WERI-Rb-1 (cell line): ENCODE data around the gene URGCP.

Source experiments
- DNase-seq: peaks from one replicate; pipeline ENCODE4 v3.0.0-alpha.2; 2020
- H3K27ac ChIP-seq: fragments of 250-450 bp; sonication (Bioruptor Pico); 2 replicates; pipeline ENCODE4 v1.5.1; 2020; ENCODE audit warnings: mild to moderate bottlenecking, moderate library complexity
- H3K27me3 ChIP-seq: fragments of 250-450 bp; sonication (Bioruptor Pico); 2 replicates; pipeline ENCODE4 v1.5.1; 2021; ENCODE audit warnings: mild to moderate bottlenecking, low read depth, moderate library complexity; ENCODE audit not compliant: insufficient read depth, severe bottlenecking
- H3K36me3 ChIP-seq: fragments of 250-450 bp; sonication (Bioruptor Pico); 2 replicates; pipeline ENCODE4 v1.5.1; 2020; ENCODE audit warnings: mild to moderate bottlenecking, moderate library complexity
- H3K4me3 ChIP-seq: 2 replicates; pipeline ENCODE4 v1.5.1; 2011; ENCODE audit warnings: low read depth, mild to moderate bottlenecking, control low read depth, low read length
- H3K9me3 ChIP-seq: fragments of 250-450 bp; sonication (Bioruptor Pico); 2 replicates; pipeline ENCODE4 v1.5.1; 2021; ENCODE audit warnings: mild to moderate bottlenecking, moderate library complexity; ENCODE audit not compliant: severe bottlenecking
- TF ChIP-seq, protein P1 (sequence below): IDR thresholded peaks from 2 replicates; pipeline ENCODE4 v1.5.1; 2011; ENCODE audit warnings: low read depth, mild to moderate bottlenecking, control low read depth, inconsistent platforms, low read length

URGCP gene

DNA sequence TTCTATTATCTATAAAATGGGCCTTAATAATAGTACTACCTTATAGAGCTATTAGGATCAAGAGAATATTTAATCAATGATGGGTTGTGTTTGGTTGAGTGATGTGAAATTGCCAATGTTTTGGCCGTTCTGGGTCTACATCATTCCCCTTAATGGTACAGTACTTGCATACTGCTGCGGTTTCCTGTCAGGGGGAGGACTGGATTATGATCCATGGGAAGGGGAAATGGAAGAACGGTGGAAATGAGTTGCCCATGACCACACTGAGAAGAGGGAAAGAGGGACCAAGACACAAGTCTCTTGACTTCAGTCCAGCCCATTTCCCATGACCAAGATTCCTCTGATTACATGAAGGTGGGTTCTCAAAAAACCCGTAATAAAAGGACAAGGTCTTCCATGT is 36.1 kb downstream of the URGCP start:
- Histone ChIP-seq H3K27me3 (no peaks in the 10 kb centered on the region), H3K9me3 (no peaks in the 10 kb centered on the region), H3K4me3 (no peak overlapping the region), H3K36me3 (peaks cover 25% of the 10 kb centered on the region), H3K27ac (no peak overlapping the region)
- TF ChIP-seq, protein P1, sequence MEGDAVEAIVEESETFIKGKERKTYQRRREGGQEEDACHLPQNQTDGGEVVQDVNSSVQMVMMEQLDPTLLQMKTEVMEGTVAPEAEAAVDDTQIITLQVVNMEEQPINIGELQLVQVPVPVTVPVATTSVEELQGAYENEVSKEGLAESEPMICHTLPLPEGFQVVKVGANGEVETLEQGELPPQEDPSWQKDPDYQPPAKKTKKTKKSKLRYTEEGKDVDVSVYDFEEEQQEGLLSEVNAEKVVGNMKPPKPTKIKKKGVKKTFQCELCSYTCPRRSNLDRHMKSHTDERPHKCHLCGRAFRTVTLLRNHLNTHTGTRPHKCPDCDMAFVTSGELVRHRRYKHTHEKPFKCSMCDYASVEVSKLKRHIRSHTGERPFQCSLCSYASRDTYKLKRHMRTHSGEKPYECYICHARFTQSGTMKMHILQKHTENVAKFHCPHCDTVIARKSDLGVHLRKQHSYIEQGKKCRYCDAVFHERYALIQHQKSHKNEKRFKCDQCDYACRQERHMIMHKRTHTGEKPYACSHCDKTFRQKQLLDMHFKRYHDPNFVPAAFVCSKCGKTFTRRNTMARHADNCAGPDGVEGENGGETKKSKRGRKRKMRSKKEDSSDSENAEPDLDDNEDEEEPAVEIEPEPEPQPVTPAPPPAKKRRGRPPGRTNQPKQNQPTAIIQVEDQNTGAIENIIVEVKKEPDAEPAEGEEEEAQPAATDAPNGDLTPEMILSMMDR, result no peak
- DNase-seq, result no peak

DNA sequence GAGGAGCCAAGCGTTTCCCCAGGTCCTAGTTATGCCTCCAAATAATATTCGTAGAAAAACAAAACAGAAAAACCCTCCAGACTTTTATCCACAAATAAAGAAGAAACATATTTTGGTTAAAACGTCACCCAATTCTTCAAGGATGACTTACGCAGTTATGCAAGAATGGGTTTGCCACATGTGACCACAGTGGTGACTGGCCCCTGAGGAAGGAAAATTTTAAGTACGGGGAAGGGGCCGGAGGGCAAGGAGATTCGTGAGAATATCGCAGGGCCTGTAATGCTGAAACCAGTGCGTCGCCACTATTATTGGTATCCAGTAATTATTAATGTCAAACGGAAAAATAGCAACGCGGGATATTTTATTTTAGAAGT is 36.5 kb downstream of the URGCP start:
- H3K27me3 ChIP-seq, result no peaks in the 10 kb centered on the region
- DNase-seq, result no peak
- peak overlapping the region; percentile 80 for H3K4me3 ChIP-seq
- peaks cover 26% of the 10 kb centered on the region for H3K36me3 ChIP-seq
- H3K27ac ChIP-seq, result peak overlapping the region; percentile 55
- H3K9me3 ChIP-seq, result no peaks in the 10 kb centered on the region
- TF ChIP-seq, protein P1, result no peak

DNA sequence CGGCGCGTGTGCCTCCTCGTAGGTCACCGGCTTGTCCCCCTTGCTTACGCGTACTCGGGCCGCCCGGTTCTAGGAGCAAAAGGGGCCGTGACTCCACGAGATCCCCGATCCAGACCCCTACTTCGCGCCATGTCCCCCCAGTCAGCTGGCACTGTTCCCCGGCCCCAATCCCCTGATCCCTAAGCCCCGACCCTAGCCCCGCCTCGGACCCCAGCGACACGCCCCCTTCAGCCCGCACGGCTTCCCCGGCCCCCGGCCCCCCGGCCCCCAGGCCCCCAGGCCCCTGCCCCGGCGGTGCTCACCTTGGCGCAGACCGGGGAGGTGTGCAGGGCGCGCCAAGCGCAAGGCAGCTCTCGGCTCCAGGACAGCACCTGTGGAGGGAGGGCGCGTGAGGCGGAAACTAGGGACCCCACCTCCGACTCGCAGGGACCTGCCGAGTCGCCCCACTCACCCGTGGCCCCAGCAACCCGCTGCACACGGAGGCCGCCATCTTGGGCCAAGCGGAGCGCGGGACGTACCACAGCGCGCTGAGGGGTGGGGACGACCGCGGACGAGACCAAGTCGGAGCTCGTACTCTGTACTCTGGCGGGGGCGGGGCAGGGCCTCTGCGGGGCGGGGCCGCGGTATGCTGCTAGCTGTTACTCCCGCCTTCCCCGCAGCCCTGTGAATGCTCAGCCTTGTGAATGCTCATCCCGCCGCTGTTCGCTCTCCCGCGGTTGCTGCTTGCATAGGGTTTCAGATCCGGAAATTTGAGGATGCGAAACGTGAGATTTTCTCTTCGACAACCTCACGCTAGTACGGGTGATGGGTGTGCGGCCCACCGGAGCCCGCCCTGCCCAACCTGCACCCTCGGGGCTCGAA is 37.2 kb downstream of the URGCP start, which contains the start of gene MRPS24:
Gene MRPS24, minus strand, starts transcription at position 512 of the 861 bp plus-strand sequence. Its CDS starts 22 bp downstream, at position 490.
- DNase-seq, result peak; percentile 94
- Histone ChIP-seq H3K9me3 (no peaks in the 10 kb centered on the region), H3K4me3 (peak within 1 kb of the TSS; percentile 80), H3K27me3 (no peaks in the 10 kb centered on the region), H3K36me3 (peaks cover 25% of the 10 kb centered on the region), H3K27ac (peak within 1 kb of the TSS; percentile 74)
- TF ChIP-seq, protein P1, result no peak

DNA sequence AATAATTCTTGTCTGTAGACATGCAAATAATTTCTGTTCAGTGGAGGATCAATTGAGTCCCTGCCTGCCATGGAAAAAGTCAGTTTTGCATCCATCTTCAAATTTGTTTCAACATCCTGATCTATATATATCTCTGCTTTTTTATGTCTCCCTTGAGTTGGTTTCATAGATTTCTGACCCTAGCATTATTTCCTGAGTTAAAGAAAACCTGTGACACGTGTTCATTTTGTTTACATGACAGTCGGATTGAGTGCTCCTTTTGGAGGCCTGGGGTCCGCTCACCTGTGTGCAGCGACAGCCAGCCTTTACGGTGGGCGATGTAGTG is 37.8 kb downstream of the URGCP start:
- no peak overlapping the region; the same call in 1 of the 2 replicates for H3K27ac ChIP-seq

DNA sequence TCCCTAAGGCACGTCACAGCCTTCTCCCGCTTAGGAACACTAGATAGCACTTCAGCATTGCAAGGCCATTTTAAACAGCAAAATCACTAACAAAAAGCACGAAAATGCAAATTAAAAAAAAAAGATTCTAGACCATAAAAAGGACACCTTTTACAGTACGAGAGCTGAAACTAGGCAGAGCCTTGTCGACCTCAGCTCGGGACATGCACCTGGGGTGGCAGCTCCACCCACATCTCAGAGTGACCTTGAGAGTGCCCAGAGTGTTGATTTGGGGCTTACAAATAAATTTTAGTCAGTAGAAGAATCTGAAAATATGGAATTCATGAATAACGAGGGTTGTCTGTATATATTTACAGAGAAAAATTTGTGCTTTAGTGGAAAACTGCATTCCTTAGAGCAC is 38.2 kb downstream of the URGCP start:
- Histone ChIP-seq H3K9me3 (no peaks in the 10 kb centered on the region), H3K36me3 (peaks cover 23% of the 10 kb centered on the region), H3K4me3 (peak overlapping the region; percentile 80), H3K27me3 (no peaks in the 10 kb centered on the region), H3K27ac (no peak overlapping the region)
- DNase-seq, result no peak
- TF ChIP-seq, protein P1, result no peak

More for the DNA sequence above, 37.8 kb downstream of the URGCP start:
- no peaks in the 10 kb centered on the region for H3K27me3 ChIP-seq
- H3K9me3 ChIP-seq, result no peaks in the 10 kb centered on the region
- TF ChIP-seq, protein P1, result no peak
- peaks cover 23% of the 10 kb centered on the region for H3K36me3 ChIP-seq
- DNase-seq, result no peak
- H3K4me3 ChIP-seq, result peak overlapping the region; percentile 80

DNA sequence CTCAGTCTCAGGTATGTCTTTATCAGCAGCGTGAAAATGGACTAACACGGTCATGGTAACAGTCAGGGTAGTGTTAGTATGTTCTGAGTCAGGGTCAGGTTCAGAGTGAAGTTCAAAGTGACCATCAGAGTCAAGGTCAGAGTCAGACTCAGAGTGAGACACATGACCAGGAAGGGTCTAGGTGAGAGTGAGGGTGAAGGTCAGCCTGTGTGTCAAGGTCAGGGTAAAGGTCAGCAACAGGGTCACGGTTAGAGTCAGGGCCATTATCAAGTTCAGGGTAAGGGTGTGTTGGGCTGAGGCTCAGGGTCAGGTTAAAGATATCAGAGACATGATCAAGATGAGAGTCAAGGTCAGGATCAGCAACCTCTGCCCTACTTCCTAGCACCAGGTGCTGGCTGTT is 41.1 kb downstream of the URGCP start:
- no peaks in the 10 kb centered on the region for H3K27me3 ChIP-seq
- no peak overlapping the region for H3K4me3 ChIP-seq
- H3K9me3 ChIP-seq, result no peaks in the 10 kb centered on the region
- peaks cover 23% of the 10 kb centered on the region for H3K36me3 ChIP-seq
- H3K27ac ChIP-seq, result no peak overlapping the region
- DNase-seq, result no peak
- TF ChIP-seq, protein P1, result no peak
